Measurements from ENCODE around the gene BANF2. TPM values are rescaled to one million over a fixed set of nuclear protein-coding genes. Genes with fewer than 3 reads are reported as not detected.

The BANF2 gene
- total and polyA plus RNA-seq, 2 of the 8 experiments (the other 6 are each of a cell fraction or from before 2014, with no cell fraction given) = not detected

DNA sequence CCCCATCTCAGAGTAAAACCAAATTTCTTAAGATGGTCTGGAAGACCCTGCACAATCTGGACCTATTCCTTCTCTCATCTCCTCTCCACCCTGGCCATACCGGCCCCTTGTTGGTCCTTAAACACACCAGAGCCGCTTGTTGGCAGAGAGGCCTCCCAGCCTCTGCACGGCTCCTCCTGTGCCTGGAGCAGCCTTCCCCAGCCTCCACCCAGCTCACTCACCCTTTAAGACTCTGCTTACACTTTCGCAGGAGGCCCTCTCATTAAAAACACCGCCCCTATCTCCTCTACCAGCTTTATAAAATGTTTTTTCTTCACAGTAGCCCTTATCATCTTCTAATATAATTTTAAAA lies 49.8 kb downstream of the BANF2 start:
- no peak for DNase-seq (ENCODE audit: low read depth in 1 of 2, low spot score in 2 of 2)
- TF ChIP-seq TCF12 (IDR thresholded peaks at IDR 0.05; ENCODE audit: low read depth, low read length) = no peak
- TF ChIP-seq KDM5A (IDR thresholded peaks at IDR 0.05; ENCODE audit: low read length) = no peak
- TF ChIP-seq CTCF (IDR thresholded peaks at IDR 0.05; ENCODE audit: control extremely low read depth in 1 of 3, insufficient read depth in 1 of 3, low read depth in 1 of 3, low read length in 3 of 3) = no peak
- TF ChIP-seq SP1 (IDR thresholded peaks at IDR 0.05; ENCODE audit: low read depth, low read length) = no peak
- no peak for TF ChIP-seq GTF2F1 (IDR thresholded peaks at IDR 0.05; ENCODE audit: borderline replicate concordance, low read depth, low read length)
- TF ChIP-seq CHD2 (IDR thresholded peaks at IDR 0.05; ENCODE audit: low read length) = no peak
- TF ChIP-seq CHD1 (IDR thresholded peaks at IDR 0.05; ENCODE audit: low read depth, low read length) = no peak
- TF ChIP-seq EP300 (IDR thresholded peaks at IDR 0.05; ENCODE audit: borderline replicate concordance in 1 of 2, low read depth in 2 of 2, low read length in 2 of 2) = no peak
- TF ChIP-seq NRF1 (IDR thresholded peaks at IDR 0.05; ENCODE audit: low read depth, low read length) = no peak
- TF ChIP-seq RXRA (IDR thresholded peaks at IDR 0.05; ENCODE audit: insufficient read depth, low read depth, low read length) = no peak

More for the DNA sequence above, 49.8 kb downstream of the BANF2 start:
- H4K20me1 ChIP-seq (replicated peaks in 1 of 2; ENCODE audit: control insufficient read depth in 1 of 2, insufficient read depth in 2 of 2, low read length in 2 of 2) = no peaks in the 10 kb centered on the region
- H3K56ac ChIP-seq (replicated peaks; ENCODE audit: insufficient read length, low read depth, low read length) = no peak overlapping the region
- peaks cover 0 to 2% (median 0%) of the 10 kb centered on the region in 4 experiments; a peak in 2 of 7 replicates for H3K27me3 ChIP-seq (replicated peaks in 1 of 4; ENCODE audit: control insufficient read depth in 3 of 4, extremely low read depth in 1 of 4, insufficient read depth in 3 of 4, low read length in 3 of 4)
- no peak overlapping the region for H4K8ac ChIP-seq (ENCODE audit: extremely low read depth, insufficient read depth, low read length)
- no peak overlapping the region for H3K4ac ChIP-seq (replicated peaks; ENCODE audit: insufficient read length, low read depth, low read length)
- peaks cover 4 to 13% (median 11%) of the 10 kb centered on the region in 4 experiments for H3K4me1 ChIP-seq (replicated peaks in 1 of 4; ENCODE audit: control insufficient read depth in 3 of 4, insufficient read depth in 4 of 4, low read length in 3 of 4)
- no peaks in the 10 kb centered on the region; a peak in 1 of 4 replicates for H3K9me3 ChIP-seq (ENCODE audit: insufficient read depth in 2 of 2, low read depth in 1 of 2, low read length in 1 of 2)
- H2BK20ac ChIP-seq (ENCODE audit: low read length) = no peak overlapping the region
- H2BK15ac ChIP-seq (ENCODE audit: low read length) = no peak overlapping the region
- H3K79me2 ChIP-seq (ENCODE audit: control insufficient read depth in 1 of 2, insufficient read depth in 2 of 2, low read length in 2 of 2) = no peaks in the 10 kb centered on the region
- H3K18ac ChIP-seq (ENCODE audit: extremely low read depth, low read length) = no peak overlapping the region
- H4K91ac ChIP-seq (replicated peaks; ENCODE audit: insufficient read length, low read length) = no peak overlapping the region
- POLR2A ChIA-PET (ENCODE audit: partially characterized antibody) = no interaction called here
- H3K23ac ChIP-seq (ENCODE audit: insufficient read length) = no peak overlapping the region
- no peaks in the 10 kb centered on the region for H3K79me1 ChIP-seq (ENCODE audit: low read depth, low read length)
- no peaks in the 10 kb centered on the region for H3K36me3 ChIP-seq (ENCODE audit: control insufficient read depth in 2 of 4, insufficient read depth in 4 of 4, low read length in 3 of 4)
- H3K14ac ChIP-seq (ENCODE audit: insufficient read length) = no peak overlapping the region
- H3K9ac ChIP-seq (replicated peaks in 1 of 4; ENCODE audit: extremely low read depth in 1 of 4, low read depth in 3 of 4, low read length in 3 of 4) = no peak overlapping the region
- no peak overlapping the region for H2AK5ac ChIP-seq (ENCODE audit: low read depth, low read length)
- H3K4me3 ChIP-seq (ENCODE audit: extremely low read depth in 1 of 4, insufficient read depth in 2 of 4, low read depth in 3 of 4, low read length in 4 of 4) = no peak overlapping the region
- H3K23me2 ChIP-seq (ENCODE audit: low read depth, low read length) = no peaks in the 10 kb centered on the region
- H2BK5ac ChIP-seq (ENCODE audit: low read depth, low read length) = no peak overlapping the region
- 64% methylated on average over 5 of the region's 5 CpGs; no CpG with 5 or more reads in 1 of the 2 experiments for WGBS, 2 experiments (ENCODE audit: extremely low coverage in 1 of 2, insufficient coverage in 1 of 2, insufficient read length in 1 of 2, insufficient replicate concordance in 2 of 2, low coverage in 1 of 2, low lambda C conversion rate in 2 of 2, missing lambda C conversion rate in 1 of 2)
- H4K5ac ChIP-seq (ENCODE audit: insufficient read length, low read depth, low read length) = no peak overlapping the region
- H2BK12ac ChIP-seq (ENCODE audit: low read depth, low read length) = no peak overlapping the region
- no peak overlapping the region for H3K4me2 ChIP-seq (ENCODE audit: insufficient read depth in 1 of 2, low read depth in 2 of 2, low read length in 2 of 2)
- H3K27ac ChIP-seq (ENCODE audit: low read depth, low read length) = no peak overlapping the region
- no peak overlapping the region for H2BK120ac ChIP-seq (replicated peaks; ENCODE audit: low read depth, low read length)
- CTCF ChIA-PET (ENCODE audit: partially characterized antibody) = interaction anchor here (0.6 to 1.2 kb wide), 5 partner anchors 27 to 188 kb away, joined by 3 to 4 read pairs (median 3); partner anchors contain the start of gene RRBP1
- no peak for FAIRE-seq
- H2AFZ ChIP-seq (ENCODE audit: low read length) = no peak overlapping the region
